ENCODE results near the gene CALCOCO2.
"Not testable (repeated sequence)": the region's sequence is repeated elsewhere in the genome, so short reads cannot be mapped to it uniquely, and the experiment has no call there.

CALCOCO2 gene

GRCh38 chr17:48825446-48826381 is 5.1 kb upstream of the CALCOCO2 start:
- no peak for DNase-seq

GRCh38 chr17:48831549-48831883 is 681 bp downstream of the CALCOCO2 start:
- DNase-seq: no peak

DNA sequence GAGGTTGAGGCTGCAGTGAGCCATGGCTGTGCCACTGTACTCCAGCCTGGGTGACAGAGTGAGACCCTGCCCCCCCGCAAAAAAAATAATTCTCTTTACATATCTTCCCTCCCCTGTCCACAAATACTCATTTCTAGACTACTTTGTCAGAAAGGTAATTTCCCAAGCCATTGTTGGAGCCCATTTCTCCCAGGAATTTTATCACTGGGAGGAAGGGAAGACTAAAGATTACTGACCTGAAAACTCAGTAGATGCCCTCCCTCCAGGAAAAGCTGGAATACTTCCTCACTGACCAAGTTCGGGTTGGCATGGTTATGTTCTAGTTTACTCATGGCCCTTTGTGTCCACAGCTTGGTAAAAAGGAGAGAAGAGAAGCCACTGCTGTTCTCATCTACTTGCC is 4.1 kb downstream of the CALCOCO2 start:
- no peak for DNase-seq

GRCh38 chr17:48835971-48836370 is 5.1 kb downstream of the CALCOCO2 start:
- DNase-seq: no peak

- DNase-seq: peak in 1 of 2 donors; percentile 26
These were observed 6.6 kb downstream of the CALCOCO2 start for GRCh38 chr17:48837458-48837857.

DNA sequence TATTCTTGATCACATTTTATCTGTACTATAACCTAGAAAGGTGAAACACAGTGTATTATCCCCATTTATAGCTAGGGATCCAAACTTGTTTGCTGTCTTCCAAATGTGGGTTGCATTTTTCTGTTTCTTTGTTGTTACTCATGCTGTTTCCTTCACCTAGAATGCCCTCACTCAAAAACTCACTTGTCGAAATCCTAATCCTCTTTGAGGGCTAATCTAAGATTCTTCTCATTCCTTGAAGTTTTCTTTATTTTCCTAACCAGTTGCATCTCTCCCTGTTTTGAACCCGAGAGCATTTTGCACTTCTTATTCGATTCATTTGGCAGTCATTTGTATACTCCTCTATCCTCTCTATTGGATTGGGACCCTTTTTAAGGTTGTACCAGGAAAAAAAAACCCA is 9.6 kb downstream of the CALCOCO2 start:
- no peak for DNase-seq

DNA sequence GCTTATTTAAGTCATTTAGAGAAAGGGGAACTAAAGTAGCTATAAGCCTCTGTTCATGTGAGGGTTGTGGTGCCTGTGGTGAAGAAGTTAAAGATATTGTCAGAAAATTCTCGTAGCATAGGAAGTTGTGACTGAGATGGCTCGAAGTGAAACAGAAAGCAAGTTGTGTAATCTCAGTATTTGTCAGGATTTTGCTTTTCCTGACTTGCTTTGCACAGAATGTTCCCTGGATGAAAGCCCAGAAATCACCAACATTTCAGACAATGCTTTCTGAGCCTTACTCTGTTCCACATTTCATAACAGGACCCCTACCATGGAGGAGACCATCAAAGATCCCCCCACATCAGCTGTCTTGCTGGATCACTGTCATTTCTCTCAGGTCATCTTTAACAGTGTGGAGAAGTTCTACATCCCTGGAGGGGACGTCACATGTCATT is 10.6 kb downstream of the CALCOCO2 start:
- peak in 1 of 2 donors; percentile 36 for DNase-seq

DNA sequence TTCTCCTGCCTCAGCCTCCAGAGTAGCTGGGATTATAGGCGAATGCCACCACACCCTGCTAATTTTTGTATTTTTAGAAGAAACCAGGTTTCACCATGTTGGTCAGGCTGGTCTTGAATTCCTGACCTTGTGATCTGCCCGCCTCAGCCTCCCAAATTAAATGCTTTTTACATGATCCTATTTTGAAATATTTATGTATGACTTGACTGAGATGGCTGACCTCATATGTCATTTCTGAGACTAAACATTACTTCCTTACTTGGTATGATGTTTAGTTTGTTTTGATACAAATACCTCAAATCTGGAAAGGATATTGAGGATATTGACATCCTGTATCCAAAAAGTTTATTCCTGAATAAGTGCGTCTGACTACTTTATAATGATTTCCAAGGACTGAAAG is 11.9 kb downstream of the CALCOCO2 start:
- no peak for DNase-seq

DNA sequence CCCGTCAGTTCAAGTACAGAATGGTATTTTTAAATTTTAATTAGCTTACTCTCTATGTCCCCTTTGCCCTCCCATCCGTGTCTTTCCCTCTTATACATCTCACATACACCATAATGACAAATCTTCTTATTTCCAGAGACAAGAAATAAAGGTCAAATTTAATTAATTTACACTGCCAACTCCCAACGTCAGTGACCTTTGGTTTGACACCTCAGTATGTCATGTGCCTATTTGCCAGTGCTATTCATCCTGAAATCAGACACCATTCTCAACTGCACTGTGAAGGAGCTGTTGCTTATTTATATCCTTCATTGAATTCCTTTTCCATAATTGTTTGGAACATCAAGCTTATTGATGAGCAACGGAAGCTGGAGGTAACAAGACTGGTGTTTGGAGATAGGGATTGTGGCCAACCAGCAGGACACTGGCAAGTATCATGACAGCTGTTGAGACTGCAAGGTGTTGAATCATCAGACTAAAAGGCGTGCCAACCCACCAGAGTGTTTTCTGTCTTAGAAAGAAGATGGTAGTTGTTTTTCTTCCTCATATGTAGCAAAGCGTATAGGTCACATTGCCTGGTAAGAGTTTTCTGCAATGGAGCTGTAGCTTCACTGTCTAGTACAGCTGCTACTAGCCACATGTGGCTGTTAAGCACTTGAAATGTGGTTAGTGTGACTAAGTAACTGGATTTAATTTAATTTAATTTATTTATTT is 12.5 kb downstream of the CALCOCO2 start:
- DNase-seq: no peak

- DNase-seq: no peak
These were observed 20.0 kb downstream of the CALCOCO2 start for GRCh38 chr17:48850792-48851323.

- DNase-seq: no peak
These were observed 24.1 kb downstream of the CALCOCO2 start for GRCh38 chr17:48854774-48855476.

DNA sequence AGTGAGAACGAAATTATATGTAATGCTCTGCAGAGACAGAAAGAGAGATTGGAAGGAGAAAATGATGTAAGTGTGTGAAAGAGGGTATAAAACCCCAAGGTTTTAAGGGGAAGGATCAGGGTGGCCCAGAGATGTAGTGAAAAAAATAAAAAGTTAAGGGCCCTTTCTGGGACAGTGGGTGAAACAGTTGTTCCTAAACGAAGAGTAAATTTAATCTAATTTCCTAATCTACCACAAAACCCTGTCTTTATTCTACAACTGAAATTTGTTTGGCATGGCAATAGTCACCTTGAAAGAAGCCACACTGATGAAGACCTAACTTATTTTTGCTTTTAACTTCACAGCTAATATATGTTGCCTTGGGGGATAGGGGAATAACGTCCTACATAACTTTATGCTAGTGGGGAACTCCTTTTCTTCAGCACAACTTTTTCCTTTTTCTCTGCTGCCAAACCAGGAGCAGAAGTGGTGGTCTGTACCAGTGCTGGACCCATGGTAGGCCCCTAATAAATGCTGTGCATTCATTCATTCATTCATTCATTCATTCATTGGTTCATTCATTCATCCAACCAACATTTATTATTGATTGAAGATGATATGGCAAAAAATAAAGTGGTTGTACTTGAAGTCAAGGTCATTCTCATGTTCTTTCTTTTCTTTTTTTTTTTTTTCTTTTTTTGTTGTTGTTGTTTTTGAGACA is 25.4 kb downstream of the CALCOCO2 start:
- DNase-seq: no peak

GRCh38 chr17:48860034-48860433 is 29.2 kb downstream of the CALCOCO2 start:
- no peak for DNase-seq

DNA sequence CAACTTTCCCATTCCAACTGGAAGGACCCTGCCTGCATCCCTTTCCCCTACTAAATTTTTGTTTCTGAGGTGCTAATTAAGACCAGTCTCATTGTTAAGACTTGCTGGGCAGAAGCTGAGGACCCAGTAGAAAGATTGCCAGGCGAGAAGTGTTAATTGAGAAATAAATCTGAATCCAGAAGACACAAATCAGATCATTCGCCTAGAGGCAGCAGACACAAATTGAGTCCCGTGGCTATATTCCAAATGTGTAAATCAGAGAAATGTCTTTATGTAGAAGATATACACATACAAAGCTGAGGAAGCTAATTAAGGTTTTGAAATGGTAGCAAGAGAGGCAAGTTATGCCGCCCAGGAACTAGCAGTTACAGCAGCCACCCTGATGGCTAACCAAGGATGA is 29.6 kb downstream of the CALCOCO2 start:
- DNase-seq: no peak

GRCh38 chr17:48868916-48869500 is 38.2 kb downstream of the CALCOCO2 start:
- DNase-seq: no peak

GRCh38 chr17:48869821-48870318 is 39.0 kb downstream of the CALCOCO2 start:
- DNase-seq: no peak

- DNase-seq: no peak
These were observed 40.3 kb downstream of the CALCOCO2 start for GRCh38 chr17:48871035-48871550.

GRCh38 chr17:48871551-48872351 is 40.9 kb downstream of the CALCOCO2 start:
- DNase-seq: no peak

- DNase-seq: not testable (repeated sequence)
These were observed 41.6 kb downstream of the CALCOCO2 start for GRCh38 chr17:48872409-48872808.

- DNase-seq: no peak
These were observed 42.4 kb downstream of the CALCOCO2 start for GRCh38 chr17:48873209-48873608.

Data from stimulated activated CD4-positive, alpha-beta T cell treated with anti-CD3 and anti-CD28 coated beads, Interleukin-2, amount 100 ng/mL, for 24 hours (primary cell).